ENCODE results near the gene MKNK1.
"Not testable (repeated sequence)": the region's sequence is repeated elsewhere in the genome, so short reads cannot be mapped to it uniquely, and the experiment has no call there.

The MKNK1 gene

DNA sequence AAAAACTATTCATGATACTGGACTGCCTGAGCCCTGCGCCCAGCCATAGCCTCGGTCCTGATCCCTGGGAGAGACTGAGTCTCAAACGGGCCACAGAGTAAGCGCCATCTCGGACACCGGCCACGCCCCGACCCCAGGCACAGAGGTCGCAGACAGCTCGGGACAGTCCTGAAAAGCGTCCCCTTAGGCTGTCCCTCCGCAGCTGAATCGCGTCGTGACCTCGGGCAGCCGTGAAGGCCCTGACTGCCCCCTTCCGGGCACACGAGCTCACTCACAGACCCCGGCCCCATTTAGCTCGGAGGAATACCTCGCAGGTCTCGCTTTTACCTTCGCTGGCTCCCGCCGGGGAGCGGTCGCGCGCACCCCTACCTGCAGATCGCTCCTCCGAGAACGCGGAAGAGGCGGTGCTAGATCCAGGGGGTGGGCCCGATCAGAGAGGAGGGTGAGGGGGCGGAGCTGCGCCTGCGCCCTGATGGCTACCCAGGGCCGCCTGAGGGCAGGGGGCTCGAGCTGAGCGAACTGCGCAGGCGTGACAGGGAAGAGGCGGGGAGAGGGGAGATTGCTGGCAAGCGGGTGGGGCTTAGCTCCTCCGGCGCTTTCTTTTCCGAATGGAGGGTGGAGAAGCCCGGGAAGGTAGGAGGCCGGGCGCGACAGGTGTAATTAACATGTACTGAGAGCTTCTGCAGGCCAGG lies at the start of gene MKNK1:
MKNK1 (minus strand) TSS at position 411 of the 692 bp plus-strand sequence. CDS start 20,941 bp downstream, outside the sequence.
- peak; percentile 98 for DNase-seq
- Histone ChIP-seq H3K36me3 (no peaks in the 10 kb centered on the region), H3K9me3 (ENCODE audit: severe bottlenecking) (no peaks in the 10 kb centered on the region), H3K27ac (peak within 1 kb of the TSS; percentile 47), H3K4me3 (ENCODE audit: low read depth, low read length) (peak within 1 kb of the TSS; percentile 72), H3K27me3 (ENCODE audit: insufficient read depth, low read depth, severe bottlenecking) (no peaks in the 10 kb centered on the region)
- TF ChIP-seq CTCF (IDR thresholded peaks at IDR 0.05; ENCODE audit: low read depth, low read length): no peak

GRCh38 chr1:46653405-46653958 lies 49.4 kb upstream of the MKNK1 start:
- Histone ChIP-seq H3K4me3 (ENCODE audit: low read depth, low read length) (no peak overlapping the region), H3K9me3 (ENCODE audit: severe bottlenecking) (peaks cover 6% of the 10 kb centered on the region), H3K27me3 (ENCODE audit: insufficient read depth, low read depth, severe bottlenecking) (no peaks in the 10 kb centered on the region), H3K27ac (no peak overlapping the region), H3K36me3 (peaks cover 21% of the 10 kb centered on the region)
- no peak for TF ChIP-seq CTCF (IDR thresholded peaks at IDR 0.05; ENCODE audit: low read depth, low read length)
- DNase-seq: no peak

DNA sequence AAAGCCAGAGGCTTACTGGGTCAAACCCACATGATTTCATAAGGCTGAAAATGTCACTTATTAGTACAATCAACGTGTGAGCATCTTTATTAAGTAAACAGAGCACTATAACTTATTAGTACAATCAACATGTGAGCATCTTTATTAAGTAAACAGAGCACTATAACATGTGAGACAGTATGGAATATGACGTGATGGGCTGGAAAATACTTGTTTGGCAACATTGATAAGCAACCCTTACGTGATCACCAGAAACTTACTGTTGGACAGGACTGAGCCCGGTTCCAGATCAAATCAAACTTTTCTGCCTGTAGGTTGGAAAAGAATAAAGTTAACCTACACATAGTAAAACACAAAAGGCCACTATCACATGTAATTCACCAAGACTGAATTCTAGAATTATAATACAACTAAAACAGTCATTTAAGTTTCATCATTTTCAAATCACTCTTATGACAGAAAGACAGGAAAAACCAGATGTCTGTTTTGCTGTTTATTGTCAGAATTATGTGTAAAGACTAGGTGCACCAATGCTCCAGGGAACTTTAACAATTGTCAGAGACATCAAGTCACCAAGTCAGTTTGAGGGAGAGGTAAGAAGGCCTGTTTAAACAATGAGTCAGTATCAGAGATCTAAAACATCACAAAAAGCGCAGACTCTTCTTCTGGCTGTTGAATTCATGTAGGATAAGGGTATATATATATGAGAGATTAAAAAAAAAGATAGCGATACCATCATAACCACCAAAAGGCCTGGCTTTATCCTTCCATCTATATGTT lies 48.4 kb upstream of the MKNK1 start:
- TF ChIP-seq CTCF (IDR thresholded peaks at IDR 0.05; ENCODE audit: low read depth, low read length): no peak
- Histone ChIP-seq H3K9me3 (ENCODE audit: severe bottlenecking) (peaks cover 6% of the 10 kb centered on the region), H3K27me3 (ENCODE audit: insufficient read depth, low read depth, severe bottlenecking) (no peaks in the 10 kb centered on the region), H3K36me3 (peaks cover 13% of the 10 kb centered on the region), H3K27ac (no peak overlapping the region), H3K4me3 (ENCODE audit: low read depth, low read length) (no peak overlapping the region)
- DNase-seq: no peak

DNA sequence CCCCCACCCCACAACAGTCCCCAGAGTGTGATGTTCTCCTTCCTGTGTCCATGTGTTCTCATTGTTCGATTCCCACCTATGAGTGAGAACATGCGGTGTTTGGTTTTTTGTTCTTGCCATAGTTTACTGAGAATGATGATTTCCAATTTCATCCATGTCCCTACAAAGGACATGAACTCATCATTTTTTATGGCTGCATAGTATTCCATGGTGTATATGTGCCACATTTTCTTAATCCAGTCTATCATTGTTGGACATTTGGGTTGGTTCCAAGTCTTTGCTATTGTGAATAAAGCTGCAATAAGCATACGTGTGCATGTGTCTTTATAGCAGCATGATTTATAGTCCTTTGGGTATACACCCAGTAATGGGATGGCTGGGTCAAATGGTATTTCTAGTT lies 47.1 kb upstream of the MKNK1 start:
- H3K4me3 ChIP-seq (ENCODE audit: low read depth, low read length); H3K27me3 ChIP-seq (ENCODE audit: insufficient read depth, low read depth, severe bottlenecking); DNase-seq; H3K27ac ChIP-seq; H3K9me3 ChIP-seq (ENCODE audit: severe bottlenecking): not testable (repeated sequence)
- H3K36me3 ChIP-seq: peaks cover 11% of the 10 kb centered on the region

GRCh38 chr1:46650491-46650890 lies 46.4 kb upstream of the MKNK1 start:
- DNase-seq: no peak
- TF ChIP-seq CTCF (IDR thresholded peaks at IDR 0.05; ENCODE audit: low read depth, low read length): no peak
- peaks cover 8% of the 10 kb centered on the region for H3K36me3 ChIP-seq
- H3K27me3 ChIP-seq (ENCODE audit: insufficient read depth, low read depth, severe bottlenecking): no peaks in the 10 kb centered on the region
- no peak overlapping the region for H3K27ac ChIP-seq
- no peak overlapping the region for H3K4me3 ChIP-seq (ENCODE audit: low read depth, low read length)
- H3K9me3 ChIP-seq (ENCODE audit: severe bottlenecking): peaks cover 6% of the 10 kb centered on the region

DNA sequence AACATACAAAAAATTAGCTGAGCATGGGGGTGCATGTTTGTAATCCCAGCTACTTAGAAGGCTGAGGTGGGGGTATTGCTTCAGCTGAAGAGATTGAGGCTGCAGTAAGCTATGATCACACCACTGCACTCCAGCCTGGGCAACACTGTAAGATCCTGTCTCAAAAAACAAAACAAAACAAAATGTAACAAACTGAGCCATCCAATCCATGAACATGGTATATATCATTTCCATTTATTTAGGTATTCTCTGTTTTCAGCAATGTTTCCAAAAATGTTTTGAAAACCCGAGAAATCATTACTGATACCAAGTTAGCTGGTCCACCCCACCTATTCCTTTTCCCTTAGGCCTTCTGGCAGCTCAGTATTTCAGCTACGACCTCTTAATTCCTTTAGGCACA lies 45.7 kb upstream of the MKNK1 start:
- H3K4me3 ChIP-seq (ENCODE audit: low read depth, low read length): no peak overlapping the region
- H3K36me3 ChIP-seq: peaks cover 8% of the 10 kb centered on the region
- H3K9me3 ChIP-seq (ENCODE audit: severe bottlenecking): peaks cover 6% of the 10 kb centered on the region
- H3K27ac ChIP-seq: no peak overlapping the region
- no peak for TF ChIP-seq CTCF (IDR thresholded peaks at IDR 0.05; ENCODE audit: low read depth, low read length)
- no peak for DNase-seq
- H3K27me3 ChIP-seq (ENCODE audit: insufficient read depth, low read depth, severe bottlenecking): no peaks in the 10 kb centered on the region

Data from WERI-Rb-1 (cell line).